GM21367 (cell line): Measurements from ENCODE around the gene ASAP3.

Source experiments
- ATAC-seq: cut with Tn5 transposase; IDR thresholded peaks from one replicate; pipeline ENCODE4 v1.9.1; 2021; ENCODE audit not compliant: unreplicated experiment

ASAP3 gene

DNA sequence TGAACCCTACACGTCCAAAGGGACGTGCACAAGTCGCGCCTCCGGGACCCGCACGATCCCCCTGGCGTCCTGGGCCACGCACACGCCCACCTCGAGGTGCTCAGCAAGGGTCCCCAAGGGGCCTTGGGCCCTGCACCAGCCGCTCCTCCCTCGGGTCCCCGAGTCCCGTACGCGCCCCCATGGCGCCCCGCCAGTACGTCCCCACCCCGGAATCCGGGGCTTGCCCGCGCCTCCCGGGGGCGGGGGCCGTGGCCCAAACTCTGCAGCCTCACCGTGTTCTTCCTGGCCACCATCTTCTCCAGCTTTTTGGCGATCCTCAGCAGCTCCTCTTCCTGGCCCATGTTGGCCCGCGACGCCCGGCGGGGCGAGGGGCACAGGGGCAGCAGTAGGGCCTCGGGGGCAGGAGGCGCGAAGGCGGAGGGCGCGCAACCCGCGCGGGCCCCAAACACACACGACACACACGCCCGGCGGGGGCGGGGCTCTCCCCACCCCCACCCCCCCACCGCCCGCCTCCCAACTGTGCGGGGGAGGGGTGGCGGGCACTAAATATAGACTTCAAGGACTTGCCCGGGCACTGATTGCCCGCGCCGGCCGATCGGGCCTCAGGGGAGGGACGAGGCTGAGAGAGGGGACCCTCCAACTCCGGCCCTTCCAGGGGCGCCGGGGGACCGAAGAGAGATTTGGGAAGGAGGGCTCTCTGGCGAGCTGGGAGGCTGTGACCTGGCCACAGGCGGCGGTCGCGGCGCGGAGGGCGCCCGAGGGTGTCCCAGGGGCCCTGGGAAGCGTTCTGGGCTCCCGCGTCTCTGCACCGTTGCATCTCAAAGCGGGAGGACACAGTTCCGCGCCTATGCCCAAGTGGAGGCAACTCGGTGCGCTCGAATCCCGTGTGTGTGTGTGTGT, 59.4 kb downstream of the ASAP3 start, which contains the start of gene TCEA3:
Gene TCEA3, minus strand, starts transcription at position 456 of the 900 bp plus-strand sequence. Its CDS starts 115 bp downstream, at position 341.
- ATAC-seq = no peak

DNA sequence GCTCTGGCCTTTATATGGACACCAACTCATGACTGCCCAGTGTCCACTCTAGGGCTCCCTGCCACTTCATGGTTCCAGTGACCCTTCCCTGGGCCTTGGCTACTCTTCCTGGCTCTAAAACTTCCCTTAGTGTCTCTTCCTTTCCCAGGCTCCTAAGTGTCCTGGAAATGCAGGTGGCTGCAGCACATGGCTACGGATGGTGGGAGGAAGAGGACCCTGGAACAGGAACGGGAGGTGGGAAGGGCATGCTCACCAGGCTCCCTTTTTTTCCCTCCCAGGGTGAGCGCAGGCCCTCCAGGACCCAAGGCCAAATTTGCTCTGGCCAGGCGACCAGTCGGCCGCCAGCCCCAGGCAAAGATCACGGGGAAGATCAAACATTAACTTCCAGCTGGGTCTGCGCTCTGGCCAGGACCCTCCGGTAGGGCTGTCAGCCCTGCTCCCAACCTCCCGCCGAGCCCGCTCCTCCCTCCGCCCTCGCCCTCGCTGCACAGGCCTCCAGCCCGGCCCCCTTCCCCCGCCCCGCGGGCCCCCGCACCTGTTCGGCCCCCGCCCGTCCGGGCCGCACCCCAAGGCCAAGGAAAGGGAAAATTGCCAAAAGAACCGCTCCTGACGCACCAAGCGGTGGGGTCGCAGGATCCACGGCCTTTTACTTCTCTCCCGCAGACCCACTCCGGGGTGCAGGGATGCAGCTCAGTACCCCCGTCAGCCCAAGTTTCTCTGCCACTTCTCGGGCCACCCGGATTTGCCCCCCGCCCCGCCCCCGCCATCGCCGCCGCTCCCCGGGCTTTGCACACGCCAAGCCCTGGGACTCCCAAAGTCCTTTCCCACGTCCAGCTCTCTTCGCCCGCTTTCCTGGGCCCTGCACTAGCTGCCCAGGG, 60.3 kb downstream of the ASAP3 start:
- no peak for ATAC-seq

GRCh38 chr1:23422941-23423340, 61.0 kb downstream of the ASAP3 start:
- no peak for ATAC-seq

DNA sequence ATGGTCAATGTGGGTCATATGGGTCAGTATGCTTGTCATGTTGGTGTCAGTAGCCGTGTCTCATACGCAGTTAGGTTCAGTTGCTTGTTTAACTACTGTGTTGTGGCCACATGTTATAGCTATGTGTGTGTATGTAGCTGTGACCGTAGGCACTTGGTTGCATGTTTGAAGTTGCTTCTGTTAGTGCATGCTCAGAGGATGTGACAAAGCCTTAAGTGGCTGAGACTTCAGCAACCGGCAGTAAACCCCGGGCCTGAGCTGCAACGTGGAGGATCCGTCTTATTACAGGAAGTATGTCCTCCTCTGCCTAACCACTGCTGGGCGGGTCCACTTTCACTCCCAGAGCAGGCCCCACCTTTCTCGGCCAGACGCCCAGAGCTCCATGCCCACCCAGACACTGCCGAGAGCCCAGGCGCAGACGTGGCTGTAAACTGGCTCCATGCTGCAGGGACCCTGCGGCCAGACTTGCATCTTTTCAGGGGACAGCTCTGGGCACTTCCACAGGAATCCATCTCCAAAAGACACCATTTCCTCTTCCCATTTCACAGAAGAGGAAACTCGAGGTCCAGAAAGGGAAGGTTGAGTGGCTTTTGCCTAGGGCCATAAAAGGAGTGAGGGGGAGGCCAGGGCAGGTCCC, 61.6 kb downstream of the ASAP3 start:
- ATAC-seq = no peak

DNA sequence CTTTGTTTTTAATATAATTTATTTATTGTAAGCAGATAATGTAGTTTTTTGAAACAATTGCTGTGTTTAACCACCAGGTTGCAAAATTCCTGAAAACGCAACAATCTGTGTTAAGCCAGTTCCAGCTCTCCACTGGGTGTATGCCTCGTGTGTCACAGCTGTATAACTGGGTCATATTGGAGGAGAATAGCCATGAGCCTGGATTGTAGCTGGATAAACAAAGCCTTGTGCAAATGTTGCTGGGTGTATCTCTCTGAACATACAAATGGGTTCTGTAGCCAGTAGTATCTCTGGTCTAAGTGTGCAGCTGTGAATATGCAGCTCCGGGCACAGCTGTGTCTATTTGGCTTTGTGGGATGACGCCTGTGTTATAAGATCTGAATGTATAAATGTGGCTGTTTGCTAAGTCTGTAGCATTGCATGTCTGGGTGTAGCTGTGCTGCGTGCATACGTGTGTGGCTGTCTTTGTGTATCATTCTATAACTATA, 62.2 kb downstream of the ASAP3 start:
- no peak for ATAC-seq

GRCh38 chr1:23421343-23421742, 62.6 kb downstream of the ASAP3 start:
- ATAC-seq = no peak

- ATAC-seq = no peak
These were observed 63.2 kb downstream of the ASAP3 start for GRCh38 chr1:23420778-23421177.

DNA sequence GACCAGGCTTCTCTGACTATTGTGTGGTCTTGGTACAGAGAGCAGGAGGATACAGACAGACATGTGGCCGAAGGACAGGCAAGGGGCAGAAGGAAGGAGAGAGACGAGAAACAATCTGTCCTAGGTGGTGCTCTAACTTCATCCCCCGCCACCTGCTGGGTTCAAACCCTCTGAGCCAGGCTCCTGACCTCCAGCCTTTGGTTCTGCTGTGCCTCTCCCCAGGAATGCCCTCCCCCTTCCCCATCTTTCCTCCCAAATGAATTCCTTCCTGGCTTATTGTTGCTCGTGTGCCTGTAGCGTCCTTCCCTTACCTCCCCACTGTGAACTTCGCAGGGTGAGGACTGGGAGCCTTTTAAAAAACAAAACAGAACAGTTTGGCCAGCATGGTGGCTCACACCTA, 64.8 kb downstream of the ASAP3 start:
- no peak for ATAC-seq

- no peak for ATAC-seq
These were observed 66.4 kb downstream of the ASAP3 start for GRCh38 chr1:23417570-23417969.

DNA sequence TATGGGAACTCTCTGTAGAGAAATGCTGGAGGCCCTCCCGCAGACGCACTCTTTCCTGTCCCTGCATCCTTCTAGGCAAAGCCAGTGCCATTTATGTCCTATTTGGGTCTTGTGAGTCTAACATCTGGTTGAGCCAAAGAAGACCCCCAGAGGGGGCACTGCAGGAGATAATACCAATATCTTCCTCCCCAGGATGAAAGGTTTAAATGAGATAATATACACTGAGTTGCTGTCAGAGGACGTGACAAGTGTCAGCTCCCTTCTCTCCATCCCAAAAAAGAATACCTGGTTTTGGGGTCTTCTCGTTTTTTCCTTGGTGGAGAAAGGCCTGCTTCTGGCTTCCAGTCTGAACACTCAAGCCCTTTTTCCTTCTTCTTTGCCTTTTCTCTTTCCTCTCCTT, 67.0 kb downstream of the ASAP3 start:
- ATAC-seq = no peak

DNA sequence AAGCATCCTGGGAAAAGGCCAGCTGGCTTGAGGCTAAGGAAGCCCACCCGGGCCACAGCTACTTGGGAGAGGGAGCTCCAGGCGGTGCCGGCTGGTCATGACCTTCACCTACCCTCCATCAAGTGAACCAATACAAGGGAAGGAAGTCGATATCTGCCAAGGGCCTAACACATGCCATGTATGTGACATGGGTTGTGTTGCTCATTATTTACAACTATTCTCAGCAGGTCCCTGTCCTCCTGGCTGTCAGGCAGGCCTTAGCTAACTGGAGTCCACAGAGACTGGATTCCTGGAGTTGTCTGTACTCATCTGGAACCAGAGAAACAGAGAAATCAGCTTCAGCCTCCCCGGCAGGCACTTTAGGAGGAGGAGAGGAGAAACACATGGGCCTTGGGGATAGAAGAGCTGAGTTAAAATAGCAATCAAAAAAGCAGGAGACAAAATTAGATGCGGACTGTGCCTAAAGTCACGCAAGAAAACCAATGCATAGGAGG, 75.1 kb downstream of the ASAP3 start:
- no peak for ATAC-seq

DNA sequence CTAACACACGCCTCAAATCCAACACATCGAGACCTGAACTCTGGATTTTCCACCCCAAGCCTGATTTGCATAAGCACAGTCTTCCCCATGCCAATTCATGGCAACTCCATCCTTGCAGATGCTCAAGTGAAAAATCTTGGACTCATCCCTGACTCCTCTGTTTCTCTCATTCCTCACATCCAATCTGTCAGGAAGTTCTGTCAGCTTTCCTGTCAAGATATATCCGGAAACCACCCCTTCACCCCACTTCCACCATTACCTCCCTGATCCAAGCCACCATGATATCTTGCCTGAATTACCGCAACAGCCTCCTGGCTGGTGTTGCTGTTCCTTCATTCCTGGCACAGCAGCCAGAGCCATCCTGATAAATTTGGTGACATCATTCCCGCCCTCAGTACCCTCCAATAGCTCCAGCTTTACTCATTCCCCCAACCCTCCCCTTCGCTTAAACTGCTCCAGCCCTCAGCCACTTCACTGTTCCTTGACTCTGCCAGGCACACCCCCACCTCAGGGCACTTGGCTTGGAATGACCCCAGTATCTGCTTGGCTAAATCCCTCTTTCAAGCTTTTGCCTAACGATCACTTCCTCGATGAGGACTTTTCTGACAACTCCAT, 76.9 kb downstream of the ASAP3 start:
- ATAC-seq = no peak

DNA sequence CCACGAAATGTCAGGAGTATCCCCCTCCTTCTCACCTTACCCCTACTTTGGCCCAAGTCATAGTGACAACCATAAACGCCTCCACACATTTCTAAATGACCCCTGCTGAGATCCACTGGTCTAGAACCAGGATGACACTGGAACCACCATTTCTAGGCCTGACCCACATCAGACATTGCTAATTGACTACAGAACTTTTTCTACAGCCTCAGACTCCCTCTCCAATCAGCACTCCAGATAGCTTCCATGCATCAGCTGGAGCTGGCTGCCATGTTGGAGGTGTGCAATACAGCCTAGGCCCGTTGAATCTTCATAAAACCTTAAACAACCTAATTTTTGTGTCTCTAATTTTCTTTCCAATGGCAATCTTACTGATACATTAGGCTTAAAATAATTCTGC, 78.0 kb downstream of the ASAP3 start:
- no peak for ATAC-seq

- no peak for ATAC-seq
These were observed 80.1 kb downstream of the ASAP3 start for GRCh38 chr1:23403735-23404486.

GRCh38 chr1:23403355-23403734, 80.6 kb downstream of the ASAP3 start:
- no peak for ATAC-seq

- ATAC-seq = no peak
These were observed 81.0 kb downstream of the ASAP3 start for GRCh38 chr1:23403038-23403336.

GRCh38 chr1:23402286-23403037, 81.5 kb downstream of the ASAP3 start:
- ATAC-seq = no peak

GRCh38 chr1:23401313-23401712, 82.7 kb downstream of the ASAP3 start:
- no peak for ATAC-seq

DNA sequence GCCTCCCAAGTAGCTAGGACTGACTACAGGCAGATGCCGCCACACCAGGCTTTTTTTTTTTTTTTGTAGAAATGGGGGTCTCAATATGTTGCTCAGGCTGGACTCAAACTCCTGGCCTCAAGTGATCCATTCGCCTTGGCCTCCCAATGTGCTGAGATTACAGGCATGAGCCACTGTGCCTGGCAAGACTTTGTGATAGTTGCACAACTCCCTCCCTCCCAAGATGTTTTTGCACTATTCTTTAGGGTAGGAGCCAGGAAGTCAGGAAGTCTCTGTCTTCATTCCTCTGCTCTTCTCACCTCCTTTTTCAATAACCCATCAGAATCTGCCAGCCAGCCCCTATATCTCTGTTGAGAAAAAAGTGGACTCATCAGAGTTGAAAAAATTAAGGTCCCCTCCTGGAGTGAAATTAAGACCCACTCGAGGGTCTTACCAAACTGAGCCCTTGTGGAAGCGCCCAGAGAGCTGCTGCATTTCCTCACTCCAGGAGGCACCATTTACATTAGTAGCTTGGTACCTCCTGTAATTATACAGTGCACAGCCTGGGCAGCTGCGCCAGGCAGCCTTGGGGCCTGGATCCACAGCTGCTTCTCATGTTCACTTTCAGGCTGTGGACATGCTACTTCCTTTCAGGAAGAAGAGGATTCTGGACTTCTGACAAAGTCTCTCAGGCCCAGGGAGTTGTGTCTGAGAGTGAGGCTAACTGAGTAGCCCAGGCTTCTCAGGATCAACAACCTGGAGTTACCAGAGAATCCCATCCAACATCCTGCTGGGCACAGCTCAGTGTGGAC, 83.5 kb downstream of the ASAP3 start:
- ATAC-seq = no peak
